ENCODE measurements around the gene PTPN9.

GRCh38 chr15:75584121-75584520 lies 5.0 kb upstream of the PTPN9 start:
- TF ChIP-seq EZH2 (IDR thresholded peaks at IDR 0.05; ENCODE audit: insufficient read depth, poor library complexity, severe bottlenecking) (no peak), EZH2phosphoT487 (IDR thresholded peaks at IDR 0.05; ENCODE audit: insufficient read depth, low read depth) (no peak)

Data from GM23248 (cell line).